BJ (cell line): Measurements from ENCODE around the gene PYCR2. TPM values are rescaled to one million over a fixed set of nuclear protein-coding genes. Genes with fewer than 3 reads are reported as not detected.
"Not testable (repeated sequence)": the region's sequence is repeated elsewhere in the genome, so short reads cannot be mapped to it uniquely, and the experiment has no call there.

Source experiments
- CTCF ChIA-PET: fragments of 350-600 bp; formaldehyde crosslinking; extraction: SDS; loops from one replicate; lab custom pipeline; 2021; ENCODE audit warnings: antibody characterized with exemption, inconsistent platforms; lab: Yijun Ruan, JAX
- POLR2A ChIA-PET: fragments of 300-600 bp; sonication (Branson Sonifier 250); formaldehyde crosslinking; extraction: SDS; loops from one replicate; lab custom pipeline; 2021; ENCODE audit warnings: antibody characterized with exemption; lab: Charles Lee
- DNase-seq: peaks from one replicate; pipeline ENCODE4 v3.0.0-alpha.2; 2011; ENCODE audit warnings: low read depth
- H3K27me3 ChIP-seq: 2 replicates; pipeline ENCODE4 v1.6.0; 2011; ENCODE audit warnings: low read length; ENCODE audit not compliant: control insufficient read depth, insufficient read depth
- H3K36me3 ChIP-seq: 2 replicates; pipeline ENCODE4 v1.5.1; 2011; ENCODE audit warnings: low read length; ENCODE audit not compliant: control insufficient read depth, insufficient read depth
- H3K4me3 ChIP-seq: 2 replicates; pipeline ENCODE4 v1.5.1; 2011; ENCODE audit warnings: low read depth, mild to moderate bottlenecking, control low read depth, low read length
- polyA plus RNA-seq: library from polyadenylated mRNA; depleted of rRNA; stranded (reverse); fragments of >200 nt; gene quantifications from 2 replicates; pipeline ENCODE4 v1.2.3, GENCODE V29; 2011
- TF ChIP-seq, protein P1 (sequence below): IDR thresholded peaks from 2 replicates; pipeline ENCODE4 v1.5.1; 2011; ENCODE audit warnings: low read depth, mild to moderate bottlenecking, control low read depth, inconsistent platforms, low read length, moderate library complexity; ENCODE audit not compliant: insufficient read depth

Gene PYCR2
- polyA plus RNA-seq, 1 experiment, result 81.1 TPM

DNA sequence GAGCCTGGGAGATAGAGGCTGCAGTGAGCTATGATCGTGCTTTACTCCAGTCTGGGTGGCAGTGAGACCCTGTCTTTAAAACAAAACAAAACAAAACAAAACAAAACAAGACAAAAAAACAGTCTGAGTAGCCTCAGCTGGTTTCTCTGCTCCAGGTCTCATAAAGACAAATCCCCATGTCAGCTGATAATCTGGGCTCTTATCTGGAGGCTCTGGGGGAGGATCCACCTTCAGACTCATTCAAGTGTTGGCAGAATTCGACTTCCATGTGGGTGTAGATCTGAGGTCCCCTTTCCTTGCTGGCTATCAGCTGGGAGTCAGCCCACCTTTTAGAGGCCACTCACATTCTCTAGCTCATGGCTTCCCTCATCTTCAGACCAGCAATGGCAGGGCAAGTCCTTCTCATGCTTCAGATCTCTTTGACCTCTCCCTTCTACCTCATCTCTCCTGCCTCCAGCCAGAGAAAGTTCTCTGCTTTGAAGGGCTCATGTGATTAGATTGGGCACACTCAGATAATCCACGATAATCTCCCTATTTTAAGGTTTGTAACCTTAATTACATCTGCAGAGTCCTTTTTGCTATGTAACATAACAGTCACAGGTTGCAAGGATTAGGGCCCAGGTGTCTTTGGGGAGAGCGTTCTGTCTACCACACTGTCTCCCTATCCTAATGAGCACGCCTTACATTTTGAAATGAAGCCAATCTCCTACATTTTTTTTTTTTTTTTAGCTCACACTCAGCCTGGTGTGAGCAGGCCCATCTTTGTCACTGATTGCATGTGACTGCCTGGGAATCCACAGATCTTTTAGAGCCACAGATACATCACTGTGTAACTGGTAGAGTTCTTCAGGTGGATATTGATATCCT lies 7.5 kb upstream of the PYCR2 start:
- TF ChIP-seq, protein P1, sequence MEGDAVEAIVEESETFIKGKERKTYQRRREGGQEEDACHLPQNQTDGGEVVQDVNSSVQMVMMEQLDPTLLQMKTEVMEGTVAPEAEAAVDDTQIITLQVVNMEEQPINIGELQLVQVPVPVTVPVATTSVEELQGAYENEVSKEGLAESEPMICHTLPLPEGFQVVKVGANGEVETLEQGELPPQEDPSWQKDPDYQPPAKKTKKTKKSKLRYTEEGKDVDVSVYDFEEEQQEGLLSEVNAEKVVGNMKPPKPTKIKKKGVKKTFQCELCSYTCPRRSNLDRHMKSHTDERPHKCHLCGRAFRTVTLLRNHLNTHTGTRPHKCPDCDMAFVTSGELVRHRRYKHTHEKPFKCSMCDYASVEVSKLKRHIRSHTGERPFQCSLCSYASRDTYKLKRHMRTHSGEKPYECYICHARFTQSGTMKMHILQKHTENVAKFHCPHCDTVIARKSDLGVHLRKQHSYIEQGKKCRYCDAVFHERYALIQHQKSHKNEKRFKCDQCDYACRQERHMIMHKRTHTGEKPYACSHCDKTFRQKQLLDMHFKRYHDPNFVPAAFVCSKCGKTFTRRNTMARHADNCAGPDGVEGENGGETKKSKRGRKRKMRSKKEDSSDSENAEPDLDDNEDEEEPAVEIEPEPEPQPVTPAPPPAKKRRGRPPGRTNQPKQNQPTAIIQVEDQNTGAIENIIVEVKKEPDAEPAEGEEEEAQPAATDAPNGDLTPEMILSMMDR, result no peak
- CTCF ChIA-PET, result interaction anchor here (1.2 kb wide), 1 partner anchor 10 kb away, joined by 3 read pairs; the partner anchor contains the start of gene LEFTY2
- no peaks in the 10 kb centered on the region for H3K36me3 ChIP-seq
- H3K4me3 ChIP-seq, result no peak overlapping the region
- POLR2A ChIA-PET, result no interaction called here
- H3K27me3 ChIP-seq, result no peaks in the 10 kb centered on the region
- DNase-seq, result no peak

DNA sequence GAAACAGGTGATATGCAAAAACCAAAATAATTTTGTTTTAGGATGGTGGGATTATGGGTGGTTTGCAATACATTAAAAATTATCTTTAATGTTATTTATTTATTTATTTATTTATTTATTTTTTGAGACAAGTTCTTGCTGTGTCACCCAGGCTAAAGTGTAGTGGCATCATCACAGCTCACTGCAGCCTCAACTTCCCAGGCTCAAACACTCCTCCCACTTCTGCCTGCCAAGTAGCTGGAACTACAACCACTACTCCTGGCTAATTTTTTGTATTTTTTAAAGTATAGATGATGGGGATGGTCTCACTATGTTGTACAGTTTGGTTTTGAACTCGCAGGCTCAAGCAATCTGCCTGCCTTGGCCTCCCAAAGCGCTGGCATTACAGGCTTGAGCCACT lies 6.5 kb upstream of the PYCR2 start:
- ChIA-PET CTCF (no interaction called here), POLR2A (no interaction called here)
- Histone ChIP-seq H3K36me3 (no peaks in the 10 kb centered on the region), H3K27me3 (no peaks in the 10 kb centered on the region), H3K4me3 (no peak overlapping the region)
- DNase-seq, result no peak
- TF ChIP-seq, protein P1, result no peak

DNA sequence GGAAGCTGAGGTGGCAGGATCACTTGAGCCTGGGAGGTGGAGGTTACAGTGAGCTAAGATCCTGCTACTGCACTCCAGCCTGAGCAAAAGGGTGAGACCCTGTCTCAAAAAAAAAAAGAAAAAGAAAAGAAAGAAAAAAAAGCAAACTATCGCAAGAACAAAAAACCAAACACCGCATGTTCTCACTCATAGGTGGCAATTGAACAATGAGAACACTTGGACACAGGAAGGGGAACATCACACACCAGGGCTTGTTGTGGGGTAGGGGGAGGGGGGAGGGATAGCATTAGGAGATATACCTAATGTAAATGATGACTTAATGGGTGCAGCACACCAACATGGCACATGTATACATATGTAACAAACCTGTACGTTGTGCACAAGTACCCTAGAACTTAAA lies 5.4 kb upstream of the PYCR2 start:
- H3K27me3 ChIP-seq, POLR2A ChIA-PET, DNase-seq, H3K36me3 ChIP-seq, H3K4me3 ChIP-seq: not testable (repeated sequence)
- CTCF ChIA-PET, result interaction anchor here (1.2 kb wide), 1 partner anchor 453 kb away, joined by 3 read pairs; no protein-coding TSS in a partner anchor

DNA sequence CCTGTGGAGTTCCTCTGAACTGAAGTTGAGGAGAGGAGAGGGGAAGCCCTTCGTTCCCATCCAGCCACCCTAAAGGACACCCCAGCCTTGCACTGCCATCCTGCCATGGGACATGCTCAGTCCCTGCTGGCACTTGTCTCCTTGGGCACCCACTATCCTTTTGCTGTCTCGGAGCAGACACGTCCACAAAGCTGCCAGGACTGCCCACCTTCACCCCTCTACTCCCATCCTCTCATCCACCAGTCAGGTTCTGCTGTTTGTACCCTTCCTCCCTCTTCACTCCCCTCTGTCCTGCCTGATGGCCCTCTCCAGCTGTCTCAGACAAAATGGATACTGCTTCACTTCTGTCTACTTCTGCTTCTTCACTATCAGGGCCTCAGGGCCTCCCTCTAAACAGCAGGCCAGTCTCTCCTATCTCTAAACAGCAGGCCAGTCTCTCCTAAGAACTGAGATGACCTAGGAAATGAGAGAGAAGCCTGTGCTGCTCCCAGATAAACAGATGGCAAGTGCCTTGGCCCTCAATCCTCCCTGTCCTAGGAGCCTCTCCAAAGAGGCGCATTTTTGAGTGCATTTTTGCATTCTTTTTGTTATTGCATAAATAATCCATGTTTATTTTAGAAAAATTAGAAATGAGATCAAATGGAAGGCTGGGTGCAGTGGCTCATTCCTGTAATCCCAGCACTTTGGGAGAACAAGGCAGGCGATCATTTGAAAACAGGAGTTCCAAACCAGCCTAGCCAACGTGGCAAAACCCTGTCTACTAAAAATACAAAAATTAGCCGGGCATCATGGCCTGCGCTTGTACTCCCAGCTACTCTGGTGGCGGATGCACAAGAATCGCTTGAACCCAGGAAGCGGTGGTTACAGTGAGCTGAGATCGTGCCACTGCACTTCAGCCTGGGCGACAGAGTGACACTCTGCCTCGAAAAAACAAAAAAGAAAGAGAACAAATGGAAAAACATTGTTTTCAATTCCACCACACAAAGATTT lies 4.4 kb upstream of the PYCR2 start:
- Histone ChIP-seq H3K27me3 (no peaks in the 10 kb centered on the region), H3K36me3 (no peaks in the 10 kb centered on the region), H3K4me3 (no peak overlapping the region)
- ChIA-PET POLR2A (no interaction called here), CTCF (interaction anchor here (1.2 kb wide), 1 partner anchor 452 kb away, joined by 3 read pairs; no protein-coding TSS in a partner anchor)
- DNase-seq, result no peak
- TF ChIP-seq, protein P1, result no peak

DNA sequence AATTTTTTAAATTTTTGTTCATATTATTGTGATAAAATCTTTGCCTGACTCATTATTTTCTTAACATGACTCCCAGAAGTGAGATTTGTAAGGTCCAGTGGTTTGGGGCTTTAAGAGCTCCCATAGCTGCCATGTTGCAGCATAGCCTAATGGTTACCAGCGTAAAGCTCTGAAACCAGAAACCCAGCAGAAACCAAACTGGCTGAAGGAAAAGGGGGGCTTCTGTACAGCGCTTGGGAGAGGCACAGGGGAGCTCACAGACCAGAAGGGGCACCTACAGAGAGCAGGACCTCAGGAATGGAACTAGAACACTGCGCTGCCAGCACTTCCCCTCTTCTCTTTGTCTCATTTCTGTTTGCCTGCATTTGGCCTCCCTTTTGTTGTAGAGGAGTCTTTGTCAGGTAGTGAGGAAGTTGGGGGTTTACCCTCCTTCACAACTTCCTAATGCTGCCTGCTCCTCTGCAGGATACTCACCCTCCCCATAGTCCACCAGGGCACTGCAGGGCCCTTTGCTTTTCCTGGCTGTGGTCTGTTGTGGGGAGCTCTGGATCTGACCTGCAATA lies 2.6 kb upstream of the PYCR2 start:
- no peaks in the 10 kb centered on the region for H3K27me3 ChIP-seq
- H3K36me3 ChIP-seq, result peaks cover 7% of the 10 kb centered on the region
- TF ChIP-seq, protein P1, result no peak
- H3K4me3 ChIP-seq, result no peak overlapping the region
- POLR2A ChIA-PET, result no interaction called here
- no peak for DNase-seq
- CTCF ChIA-PET, result interaction anchor here (1.0 to 1.1 kb wide), 2 partner anchors 15 to 48 kb away, joined by 3 read pairs; no protein-coding TSS in a partner anchor
